GM18502 (cell line): ENCODE measurements around the gene AATF.
"Not testable (repeated sequence)": the region's sequence is repeated elsewhere in the genome, so short reads cannot be mapped to it uniquely, and the experiment has no call there.

Experiments
- ATAC-seq: cut with Tn5 transposase; IDR thresholded peaks from one replicate; pipeline ENCODE4 v1.9.1; 2021; ENCODE audit warnings: mild to moderate bottlenecking; ENCODE audit not compliant: unreplicated experiment, poor library complexity

AATF gene

GRCh38 chr17:37067555-37068111 is 118.9 kb downstream of the AATF start:
- ATAC-seq, result no peak

- no peak for ATAC-seq
These were observed 119.5 kb downstream of the AATF start for GRCh38 chr17:37068266-37068665.

- no peak for ATAC-seq
These were observed 120.3 kb downstream of the AATF start for GRCh38 chr17:37069087-37069486.

GRCh38 chr17:37073464-37073863 is 124.7 kb downstream of the AATF start:
- ATAC-seq, result not testable (repeated sequence)

GRCh38 chr17:37079065-37079708 is 130.4 kb downstream of the AATF start:
- ATAC-seq, result no peak

DNA sequence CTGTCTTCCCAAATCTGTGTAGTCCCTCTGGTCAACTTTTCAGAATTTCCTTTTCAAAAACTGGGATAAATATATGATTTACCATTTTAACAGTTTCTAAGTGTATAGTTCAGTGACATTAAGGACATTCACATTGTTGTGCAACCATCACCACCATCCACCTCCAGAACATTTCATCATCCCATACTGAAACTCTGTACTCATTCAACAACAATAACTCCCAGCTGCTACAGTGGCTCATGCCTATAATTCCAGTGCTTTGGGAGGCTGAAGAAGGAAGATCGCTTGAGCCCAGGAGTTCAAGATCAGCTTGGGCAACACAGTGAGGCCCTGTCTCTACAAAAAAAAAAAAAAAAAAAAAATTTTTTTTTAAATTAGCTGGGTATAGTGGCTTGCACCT is 131.0 kb downstream of the AATF start:
- no peak for ATAC-seq

DNA sequence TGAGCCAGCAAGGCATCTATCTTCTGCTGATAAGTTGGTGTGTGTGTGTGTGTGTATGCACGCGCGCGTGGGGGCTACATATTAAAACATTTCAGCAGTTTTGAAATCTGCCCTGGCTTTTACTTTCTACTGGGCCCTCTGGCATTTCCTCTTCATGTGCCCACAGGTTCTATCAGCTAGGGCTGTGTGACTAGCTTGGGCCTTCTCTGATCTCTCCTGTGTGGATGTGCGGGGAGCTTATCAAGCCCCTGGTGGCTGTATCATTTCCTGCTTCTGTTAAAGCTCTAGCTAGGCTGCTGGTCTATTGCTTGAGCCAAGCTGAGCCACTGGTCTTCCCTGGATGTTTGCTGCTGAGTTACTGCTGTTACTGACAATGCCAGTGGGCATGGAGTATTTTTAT is 132.5 kb downstream of the AATF start:
- ATAC-seq, result no peak

- ATAC-seq, result no peak
These were observed 133.6 kb downstream of the AATF start for GRCh38 chr17:37082311-37082860.

DNA sequence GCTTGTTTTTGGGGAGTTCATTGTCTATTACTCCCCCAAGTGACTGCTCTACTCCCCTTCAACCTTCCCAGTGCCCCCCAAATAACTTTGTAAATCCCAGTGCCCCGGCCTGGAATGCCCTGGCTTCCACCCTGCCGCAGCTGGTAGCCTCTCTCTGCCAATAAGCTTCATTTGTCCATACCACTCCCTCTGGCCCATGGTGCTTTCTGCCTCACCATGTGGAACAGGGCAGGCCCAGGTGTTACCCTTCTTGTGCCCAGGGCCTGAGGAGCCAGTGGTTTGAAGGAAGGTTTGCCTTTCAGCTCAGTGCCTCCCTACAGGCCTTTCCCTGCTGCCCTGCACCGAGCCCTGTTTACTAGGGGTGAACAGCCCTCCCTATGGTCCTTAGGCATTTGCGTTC is 134.2 kb downstream of the AATF start:
- no peak for ATAC-seq

DNA sequence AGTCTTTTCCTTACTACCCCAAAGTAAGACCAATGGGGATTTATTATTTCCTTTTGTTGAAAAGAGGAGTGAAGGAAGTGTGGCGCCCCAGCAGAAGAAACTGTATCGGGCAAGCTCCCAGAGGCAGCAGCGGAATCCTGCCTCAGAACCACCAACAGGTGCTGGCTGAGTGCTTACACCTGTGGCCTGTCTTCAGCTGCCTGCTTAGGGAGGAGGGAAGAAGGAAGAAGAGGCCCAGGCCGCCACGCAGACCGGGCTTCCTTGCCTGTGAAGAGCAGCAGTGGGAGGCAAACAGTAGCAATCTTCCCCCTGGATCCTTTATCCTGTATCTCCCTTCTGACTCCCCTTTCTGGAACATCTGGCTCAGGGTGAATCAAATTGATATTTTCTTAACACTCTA is 134.7 kb downstream of the AATF start:
- ATAC-seq, result no peak

DNA sequence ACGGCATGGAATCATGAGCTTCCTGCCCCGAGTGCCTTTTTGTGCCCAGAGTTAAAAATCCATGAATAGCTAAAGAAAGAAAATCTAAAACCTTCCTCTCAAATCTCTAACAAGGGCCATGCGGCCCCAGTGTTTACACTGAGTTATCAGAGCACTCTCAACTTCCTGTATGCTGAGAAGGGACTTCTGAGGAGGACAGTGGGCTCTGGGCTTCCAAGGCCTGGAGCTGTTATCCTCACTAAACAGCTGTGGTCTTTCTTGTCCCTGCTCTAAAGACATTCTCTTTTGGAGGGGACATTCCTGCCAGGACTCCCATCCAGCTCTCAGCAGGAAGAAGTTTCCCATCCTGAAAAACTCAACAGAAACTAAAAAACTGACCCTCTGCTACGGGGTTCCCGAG is 135.6 kb downstream of the AATF start:
- ATAC-seq, result no peak

- ATAC-seq, result no peak
These were observed 137.6 kb downstream of the AATF start for GRCh38 chr17:37086334-37086733.

- ATAC-seq, result no peak
These were observed 138.2 kb downstream of the AATF start for GRCh38 chr17:37086948-37087347.

DNA sequence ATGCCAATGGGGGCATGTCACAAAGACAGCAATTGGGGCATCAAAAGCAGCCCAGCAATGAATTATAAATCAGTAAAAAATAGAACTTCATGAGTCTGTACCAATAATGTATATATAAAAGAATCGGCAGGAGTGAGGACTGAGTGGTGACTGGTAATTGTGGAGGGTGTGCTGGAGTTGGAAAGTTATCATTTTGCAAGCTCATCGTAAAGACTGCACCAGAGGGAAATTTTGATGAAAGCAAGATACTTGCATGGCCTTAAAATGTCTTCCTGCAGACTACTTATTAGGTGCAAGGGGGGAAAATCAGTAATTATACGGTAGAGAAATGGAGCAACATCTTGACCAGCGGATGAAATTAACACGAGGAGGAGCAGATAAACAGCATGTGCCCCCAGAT is 138.9 kb downstream of the AATF start:
- no peak for ATAC-seq

GRCh38 chr17:37088459-37088858 is 139.7 kb downstream of the AATF start:
- ATAC-seq, result no peak

- ATAC-seq, result no peak
These were observed 140.2 kb downstream of the AATF start for GRCh38 chr17:37088913-37089312.

DNA sequence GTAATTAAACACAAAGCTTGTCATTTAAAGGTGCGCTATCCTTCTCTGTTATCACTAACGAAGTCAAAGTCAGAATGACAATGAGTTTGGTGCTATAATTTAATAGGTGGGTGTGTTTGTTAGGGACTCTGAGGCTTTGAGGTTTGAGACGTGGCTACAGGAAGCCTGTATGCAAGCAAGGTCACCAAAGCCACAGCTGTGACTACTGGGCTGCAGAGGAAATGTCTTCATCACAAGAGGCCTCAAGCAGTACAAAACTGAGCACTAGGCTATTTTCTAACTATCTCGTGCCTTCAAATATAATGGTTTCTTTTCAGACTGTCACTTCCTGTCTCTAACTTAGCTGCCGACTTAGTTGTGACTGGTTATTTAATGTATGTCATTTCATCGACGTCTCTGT is 141.2 kb downstream of the AATF start:
- ATAC-seq, result no peak

- no peak for ATAC-seq
These were observed 142.2 kb downstream of the AATF start for GRCh38 chr17:37090941-37091340.

DNA sequence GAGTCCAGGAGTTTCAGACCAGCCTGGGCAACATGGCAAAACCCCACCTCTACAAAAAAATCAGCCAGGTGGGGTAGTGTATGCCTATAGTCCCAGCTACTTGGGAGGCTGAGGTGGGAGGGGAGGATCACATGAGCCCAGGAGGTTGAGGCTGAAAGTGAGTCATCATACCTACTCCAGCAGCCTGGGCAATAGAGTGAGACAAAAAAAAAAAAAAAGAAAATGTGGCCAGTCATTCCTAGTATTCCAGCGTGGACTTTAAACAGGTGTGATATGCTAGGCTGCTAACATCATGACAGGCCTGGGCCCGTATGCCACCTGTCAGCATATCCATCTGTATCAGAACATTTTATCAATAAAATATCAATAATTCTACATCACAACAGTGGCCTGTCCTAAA is 143.3 kb downstream of the AATF start:
- ATAC-seq, result no peak

GRCh38 chr17:37092701-37093100 is 143.9 kb downstream of the AATF start:
- no peak for ATAC-seq

DNA sequence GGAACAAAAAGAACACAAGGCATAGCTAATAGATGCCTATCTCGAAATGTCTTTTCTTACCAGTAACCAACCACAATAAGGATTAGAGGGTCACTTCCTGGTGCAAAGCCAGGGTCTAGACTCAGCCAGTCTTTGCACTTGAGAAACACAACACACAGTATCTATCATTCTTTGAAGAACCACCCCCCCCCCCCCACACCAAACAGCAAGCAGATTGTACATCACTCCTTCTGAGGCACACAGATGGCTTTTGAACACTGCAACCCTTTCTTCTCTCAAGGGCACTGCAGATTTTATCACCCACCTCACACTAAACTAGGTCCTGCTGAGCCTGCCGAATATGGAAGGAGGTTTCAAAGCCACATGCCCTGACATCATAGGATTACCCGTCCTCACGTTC is 145.6 kb downstream of the AATF start:
- ATAC-seq, result no peak

GRCh38 chr17:37096071-37096470 is 147.3 kb downstream of the AATF start:
- ATAC-seq, result no peak
